ENCODE results near the gene TCF19.

TCF19 gene

DNA sequence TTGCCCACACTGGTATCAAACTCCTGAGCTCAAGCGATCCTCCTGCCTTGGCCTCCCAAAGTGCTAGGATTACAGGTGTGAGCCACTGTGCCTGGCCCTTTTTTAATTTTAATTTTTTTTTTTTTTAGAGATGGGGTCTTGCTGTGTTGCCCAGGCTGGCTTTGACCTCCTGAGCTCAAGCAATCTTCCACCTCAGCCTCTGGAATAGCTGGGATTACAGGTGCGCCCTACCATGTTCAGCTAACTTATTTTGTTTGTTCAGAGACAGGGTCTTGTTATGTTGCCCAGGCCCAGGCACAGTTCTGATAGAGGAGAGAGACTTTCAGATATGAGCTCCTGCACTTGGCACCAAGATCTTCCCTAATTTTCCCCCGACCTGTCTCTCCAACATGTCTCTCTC lies 27.6 kb upstream of the TCF19 start:
- no peak overlapping the region for H3K27ac ChIP-seq
- no peak for TF ChIP-seq ZFX (IDR thresholded peaks at IDR 0.05; ENCODE audit: borderline replicate concordance)
- TF ChIP-seq, protein P1, sequence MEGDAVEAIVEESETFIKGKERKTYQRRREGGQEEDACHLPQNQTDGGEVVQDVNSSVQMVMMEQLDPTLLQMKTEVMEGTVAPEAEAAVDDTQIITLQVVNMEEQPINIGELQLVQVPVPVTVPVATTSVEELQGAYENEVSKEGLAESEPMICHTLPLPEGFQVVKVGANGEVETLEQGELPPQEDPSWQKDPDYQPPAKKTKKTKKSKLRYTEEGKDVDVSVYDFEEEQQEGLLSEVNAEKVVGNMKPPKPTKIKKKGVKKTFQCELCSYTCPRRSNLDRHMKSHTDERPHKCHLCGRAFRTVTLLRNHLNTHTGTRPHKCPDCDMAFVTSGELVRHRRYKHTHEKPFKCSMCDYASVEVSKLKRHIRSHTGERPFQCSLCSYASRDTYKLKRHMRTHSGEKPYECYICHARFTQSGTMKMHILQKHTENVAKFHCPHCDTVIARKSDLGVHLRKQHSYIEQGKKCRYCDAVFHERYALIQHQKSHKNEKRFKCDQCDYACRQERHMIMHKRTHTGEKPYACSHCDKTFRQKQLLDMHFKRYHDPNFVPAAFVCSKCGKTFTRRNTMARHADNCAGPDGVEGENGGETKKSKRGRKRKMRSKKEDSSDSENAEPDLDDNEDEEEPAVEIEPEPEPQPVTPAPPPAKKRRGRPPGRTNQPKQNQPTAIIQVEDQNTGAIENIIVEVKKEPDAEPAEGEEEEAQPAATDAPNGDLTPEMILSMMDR (IDR thresholded peaks at IDR 0.05), result no peak

DNA sequence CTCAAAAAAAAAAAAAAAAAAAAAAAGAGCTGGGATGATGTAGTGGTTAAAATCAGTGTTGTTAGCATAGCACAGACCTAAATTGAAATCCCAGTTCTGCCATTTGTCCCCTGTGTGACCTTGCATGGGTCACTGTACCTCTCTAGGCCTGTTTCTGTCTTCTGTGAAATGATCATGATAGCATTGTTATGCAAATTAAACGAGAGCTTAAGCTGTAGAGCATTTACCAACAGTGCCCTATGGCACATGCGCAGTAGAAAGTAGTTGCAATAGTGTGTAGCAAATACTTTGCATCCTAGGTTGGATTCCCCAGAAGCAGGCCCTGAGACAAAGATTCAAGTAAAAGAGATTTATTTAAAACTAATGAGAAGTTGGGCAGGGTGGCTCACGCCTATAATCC lies 26.8 kb upstream of the TCF19 start:
- TF ChIP-seq, protein P1 (IDR thresholded peaks at IDR 0.05), result no peak
- TF ChIP-seq ZFX (IDR thresholded peaks at IDR 0.05; ENCODE audit: borderline replicate concordance), result no peak
- no peak overlapping the region for H3K27ac ChIP-seq

DNA sequence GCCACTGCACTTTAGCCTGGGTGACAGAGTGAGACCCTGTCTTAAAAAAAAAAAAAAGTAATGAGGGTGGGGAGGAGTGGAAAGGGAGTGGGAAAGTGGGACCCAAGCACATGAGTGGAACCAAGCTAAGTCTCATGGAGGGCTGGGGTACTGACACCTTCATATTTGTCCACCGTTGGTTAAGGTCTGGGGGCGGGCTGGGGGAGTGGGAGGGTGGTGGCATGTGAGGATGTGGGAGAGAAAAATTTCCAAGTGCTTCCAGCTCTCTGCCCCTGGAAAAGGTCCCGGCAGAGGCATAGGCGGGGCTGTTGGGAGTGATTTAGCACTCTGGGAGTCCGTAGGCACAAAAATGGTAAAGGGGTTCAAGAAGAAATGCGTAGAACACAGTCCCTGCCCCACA lies 25.6 kb upstream of the TCF19 start:
- TF ChIP-seq ZFX (IDR thresholded peaks at IDR 0.05; ENCODE audit: borderline replicate concordance), result no peak
- TF ChIP-seq, protein P1 (IDR thresholded peaks at IDR 0.05), result no peak
- no peak overlapping the region for H3K27ac ChIP-seq

DNA sequence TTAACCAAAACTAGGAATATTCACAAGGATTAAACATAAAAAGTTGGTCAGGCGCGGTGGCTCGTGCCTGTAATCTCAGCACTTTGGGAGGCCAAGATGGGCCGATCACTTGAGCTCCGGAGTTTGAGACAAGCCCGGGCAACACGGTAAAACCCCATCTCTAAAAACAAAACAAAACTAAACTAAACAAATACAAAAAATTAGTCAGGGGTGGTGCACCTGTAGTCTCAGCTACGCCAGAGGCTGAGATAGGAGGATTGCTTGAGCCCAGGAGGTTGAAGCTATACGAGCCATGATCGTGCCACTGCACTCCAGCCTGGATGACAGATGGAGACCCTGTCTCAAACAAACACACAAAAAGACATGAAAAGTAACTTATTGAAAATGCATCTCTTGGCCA lies 22.7 kb upstream of the TCF19 start:
- no peak overlapping the region for H3K27ac ChIP-seq

DNA sequence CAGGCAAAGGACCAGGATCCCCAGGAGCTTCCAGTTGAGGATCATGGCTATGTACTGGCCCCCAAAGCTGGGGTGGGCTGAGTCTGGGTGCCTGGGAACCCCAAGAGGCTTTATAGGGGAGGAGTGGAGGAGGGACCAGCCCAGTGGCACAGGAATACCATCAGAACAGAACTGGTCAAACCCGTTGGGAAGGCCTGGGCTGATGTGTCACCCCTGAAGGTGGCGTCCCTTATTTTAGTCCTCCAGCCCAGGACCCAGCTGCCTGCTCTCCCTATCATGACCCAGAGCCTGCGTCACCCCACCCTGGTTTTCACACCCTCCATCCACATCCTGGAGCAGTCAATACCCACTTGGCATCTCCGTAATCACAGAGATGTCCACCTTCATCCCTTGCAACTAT lies 19.4 kb upstream of the TCF19 start, which contains the start of gene PSORS1C2:
Gene PSORS1C2 (minus strand): TSS at position 85 of the 400 bp plus-strand sequence. CDS start 40 bp downstream, at position 45.
- TF ChIP-seq, protein P1 (IDR thresholded peaks at IDR 0.05), result no peak
- no peak for TF ChIP-seq ZFX (IDR thresholded peaks at IDR 0.05; ENCODE audit: borderline replicate concordance)
- no peak within 1 kb of the TSS for H3K27ac ChIP-seq

More for the DNA sequence above, 22.7 kb upstream of the TCF19 start:
- no peak for TF ChIP-seq ZFX (IDR thresholded peaks at IDR 0.05; ENCODE audit: borderline replicate concordance)
- TF ChIP-seq, protein P1 (IDR thresholded peaks at IDR 0.05), result no peak

DNA sequence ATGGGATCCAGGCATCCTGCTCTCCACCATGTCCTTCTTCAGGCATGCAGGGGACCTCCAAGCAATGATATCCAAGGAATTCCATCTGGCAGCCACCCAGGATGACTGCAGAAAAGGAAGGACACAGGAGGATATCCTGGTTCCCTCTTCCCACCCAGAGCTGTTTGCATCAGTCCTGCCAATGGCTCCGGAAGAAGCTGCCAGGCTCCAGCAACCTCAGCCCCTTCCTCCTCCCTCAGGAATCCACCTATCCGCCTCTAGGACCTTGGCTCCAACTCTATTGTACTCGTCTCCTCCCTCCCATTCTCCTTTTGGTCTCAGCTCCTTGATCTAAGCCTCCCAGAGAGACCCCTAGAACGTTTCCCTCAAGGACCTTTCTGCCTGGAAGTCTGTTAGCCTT lies 18.8 kb upstream of the TCF19 start:
- TF ChIP-seq, protein P1 (IDR thresholded peaks at IDR 0.05), result no peak
- no peak for TF ChIP-seq ZFX (IDR thresholded peaks at IDR 0.05; ENCODE audit: borderline replicate concordance)
- H3K27ac ChIP-seq, result no peak overlapping the region

DNA sequence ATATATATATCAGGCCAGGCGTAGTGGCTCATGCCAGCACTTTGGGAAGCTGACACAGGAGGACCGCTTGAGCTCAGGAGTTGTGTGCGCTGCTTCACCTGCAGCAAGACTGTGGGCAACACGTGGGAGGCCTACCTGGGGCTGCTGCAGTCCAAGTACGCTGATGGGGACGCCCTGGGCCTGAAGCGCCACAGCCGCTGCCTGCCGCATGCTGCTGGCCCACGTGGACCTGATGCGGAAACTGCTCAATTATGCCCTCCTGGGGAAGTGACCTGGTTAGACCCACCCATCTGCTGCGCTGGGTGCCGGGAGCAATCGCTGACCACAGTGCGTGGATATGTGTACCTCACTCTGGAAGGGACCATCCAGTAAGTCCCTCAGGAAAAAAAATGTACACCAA lies 17.7 kb upstream of the TCF19 start:
- TF ChIP-seq ZFX (IDR thresholded peaks at IDR 0.05; ENCODE audit: borderline replicate concordance), result no peak
- TF ChIP-seq, protein P1 (IDR thresholded peaks at IDR 0.05), result no peak

More for the DNA sequence above, 17.7 kb upstream of the TCF19 start:
- H3K27ac ChIP-seq, result no peak overlapping the region
